D721Med (cell line): ENCODE results near the gene TBC1D3L.
"Not testable (repeated sequence)": the region's sequence is repeated elsewhere in the genome, so short reads cannot be mapped to it uniquely, and the experiment has no call there.

Experiments
- DNase-seq: peaks from one replicate; pipeline ENCODE4 v3.0.0; 2011; ENCODE audit warnings: low spot score; ENCODE audit not compliant: insufficient read length
- FAIRE-seq: peaks from 2 replicates; lab custom pipeline; 2011; peaks lifted over from hg19 to GRCh38; lab: Jason Lieb, UNC

TBC1D3L gene

GRCh38 chr17:37988960-37989359 lies at the start of gene TBC1D3L:
TBC1D3L (minus strand) TSS chr17:37989060; CDS start chr17:37987520, 1,540 bp downstream.
- not testable (repeated sequence) for DNase-seq, FAIRE-seq

GRCh38 chr17:38003676-38004075 lies 14.8 kb upstream of the TBC1D3L start, which contains the start of gene TBC1D3D:
TBC1D3D (plus strand) TSS chr17:38003976; CDS start chr17:38005561, 1,585 bp downstream.
- DNase-seq, FAIRE-seq: not testable (repeated sequence)
